ENCODE measurements around the gene HEYL. TPM values are rescaled to one million over a fixed set of nuclear protein-coding genes. Genes with fewer than 3 reads are reported as not detected.

Gene HEYL
- total and polyA plus RNA-seq, 2 of the 8 experiments (the other 6 are each of a cell fraction or from before 2014, with no cell fraction given), result 1.8 to 3.1 TPM

DNA sequence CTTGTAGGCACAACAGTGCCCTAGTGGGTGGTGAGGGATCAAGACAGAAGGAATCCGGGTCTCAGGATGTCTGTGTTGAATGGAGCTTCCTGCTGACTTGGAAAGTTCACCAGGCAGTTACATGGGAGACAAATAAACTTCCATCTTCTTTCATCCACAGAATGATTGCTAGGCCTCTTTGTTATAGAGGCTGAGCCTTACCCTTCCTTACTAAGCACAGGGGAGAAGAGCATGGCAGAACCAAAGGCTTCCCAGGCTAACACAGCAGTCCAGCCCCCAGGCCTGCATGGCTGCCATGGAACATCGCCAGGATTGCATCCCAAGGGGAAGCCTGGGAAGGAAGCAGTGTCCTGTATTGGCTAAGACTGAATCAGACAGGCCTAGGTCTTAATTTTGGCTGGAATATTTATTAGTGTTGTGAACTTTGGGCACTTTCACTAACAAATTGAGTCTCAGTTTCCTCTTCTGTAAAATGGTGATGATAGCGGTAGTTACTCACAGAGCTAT, 18.7 kb downstream of the HEYL start:
- H4K91ac ChIP-seq (replicated peaks; ENCODE audit: insufficient read length, low read length), result no peak overlapping the region
- no peak overlapping the region for H3K27ac ChIP-seq (ENCODE audit: low read depth, low read length)
- no peak overlapping the region for H2BK120ac ChIP-seq (replicated peaks; ENCODE audit: low read depth, low read length)
- no peak overlapping the region for H3K4ac ChIP-seq (replicated peaks; ENCODE audit: insufficient read length, low read depth, low read length)
- no peak overlapping the region for H3K14ac ChIP-seq (ENCODE audit: insufficient read length)
- ChIA-PET POLR2A (ENCODE audit: partially characterized antibody) (interaction anchor here (0.7 to 1.5 kb wide), 2 partner anchors 11 to 18 kb away, joined by 3 to 5 read pairs; partner anchors contain the start of gene HEYL), CTCF (ENCODE audit: partially characterized antibody) (interaction anchor here (0.9 to 25.8 kb wide), 6 partner anchors 10 to 37 kb away, joined by 4 to 337 read pairs (median 30); partner anchors contain the start of gene HEYL)
- no peaks in the 10 kb centered on the region for H3K79me2 ChIP-seq (ENCODE audit: control insufficient read depth in 1 of 2, insufficient read depth in 2 of 2, low read length in 2 of 2)
- no peak overlapping the region for H2AK5ac ChIP-seq (ENCODE audit: low read depth, low read length)
- H3K9ac ChIP-seq (replicated peaks in 1 of 4; ENCODE audit: extremely low read depth in 1 of 4, low read depth in 3 of 4, low read length in 3 of 4), result no peak overlapping the region
- H3K23ac ChIP-seq (ENCODE audit: insufficient read length), result no peak overlapping the region
- H2BK12ac ChIP-seq (ENCODE audit: low read depth, low read length), result no peak overlapping the region
- no peaks in the 10 kb centered on the region for H4K20me1 ChIP-seq (replicated peaks in 1 of 2; ENCODE audit: control insufficient read depth in 1 of 2, insufficient read depth in 2 of 2, low read length in 2 of 2)
- no peaks in the 10 kb centered on the region for H3K4me1 ChIP-seq (replicated peaks in 1 of 4; ENCODE audit: control insufficient read depth in 3 of 4, insufficient read depth in 4 of 4, low read length in 3 of 4)
- no peak overlapping the region for H3K4me2 ChIP-seq (ENCODE audit: insufficient read depth in 1 of 2, low read depth in 2 of 2, low read length in 2 of 2)
- DNase-seq (ENCODE audit: low read depth in 1 of 2, low spot score in 2 of 2), result no peak
- no peak overlapping the region for H4K8ac ChIP-seq (ENCODE audit: extremely low read depth, insufficient read depth, low read length)
- H2AFZ ChIP-seq (ENCODE audit: low read length), result no peak overlapping the region
- TF ChIP-seq NRF1 (IDR thresholded peaks at IDR 0.05; ENCODE audit: low read depth, low read length) (no peak), TAF7 (optimal IDR thresholded peaks at IDR 0.05; ENCODE audit: borderline replicate concordance, low read depth, low read length) (no peak), TEAD4 (IDR thresholded peaks at IDR 0.05; ENCODE audit: low read depth, low read length) (no peak), SAP30 (IDR thresholded peaks at IDR 0.05; ENCODE audit: insufficient read depth, insufficient replicate concordance, low read length) (no peak), RFX5 (IDR thresholded peaks at IDR 0.05; ENCODE audit: borderline replicate concordance, low read depth, low read length) (no peak), KDM1A (IDR thresholded peaks at IDR 0.05; ENCODE audit: borderline replicate concordance, low read length) (no peak)
- no peak for FAIRE-seq
- H3K9me3 ChIP-seq (ENCODE audit: insufficient read depth in 2 of 2, low read depth in 1 of 2, low read length in 1 of 2), result peaks cover 0 to 4% of the 10 kb centered on the region in 2 experiments; a peak in 1 of 4 replicates
- no peak overlapping the region for H2BK5ac ChIP-seq (ENCODE audit: low read depth, low read length)
- H3K56ac ChIP-seq (replicated peaks; ENCODE audit: insufficient read length, low read depth, low read length), result no peak overlapping the region
- H2BK15ac ChIP-seq (ENCODE audit: low read length), result no peak overlapping the region
- H3K27me3 ChIP-seq (replicated peaks in 1 of 4; ENCODE audit: control insufficient read depth in 3 of 4, extremely low read depth in 1 of 4, insufficient read depth in 3 of 4, low read length in 3 of 4), result peaks cover 0 to 5% (median 2%) of the 10 kb centered on the region in 4 experiments; a peak in 3 of 7 replicates
- 85% methylated on average over 3 of the region's 3 CpGs; no CpG with 5 or more reads in 1 of the 2 experiments for WGBS, 2 experiments (ENCODE audit: extremely low coverage in 1 of 2, insufficient coverage in 1 of 2, insufficient read length in 1 of 2, insufficient replicate concordance in 2 of 2, low coverage in 1 of 2, low lambda C conversion rate in 2 of 2, missing lambda C conversion rate in 1 of 2)
- no peaks in the 10 kb centered on the region for H3K79me1 ChIP-seq (ENCODE audit: low read depth, low read length)
- H3K4me3 ChIP-seq (ENCODE audit: extremely low read depth in 1 of 4, insufficient read depth in 2 of 4, low read depth in 3 of 4, low read length in 4 of 4), result no peak overlapping the region
- no peak overlapping the region for H3K18ac ChIP-seq (ENCODE audit: extremely low read depth, low read length)
- no peak overlapping the region for H2BK20ac ChIP-seq (ENCODE audit: low read length)
- H3K36me3 ChIP-seq (ENCODE audit: control insufficient read depth in 2 of 4, insufficient read depth in 4 of 4, low read length in 3 of 4), result no peaks in the 10 kb centered on the region
- H3K23me2 ChIP-seq (ENCODE audit: low read depth, low read length), result no peaks in the 10 kb centered on the region
- no peak overlapping the region for H4K5ac ChIP-seq (ENCODE audit: insufficient read length, low read depth, low read length)
